AG04449 (cell line): ENCODE data around the gene KIAA1755.
"Not testable (repeated sequence)": the region's sequence is repeated elsewhere in the genome, so short reads cannot be mapped to it uniquely, and the experiment has no call there.

ENCODE experiments used
- CTCF ChIA-PET: fragments of 350-600 bp; formaldehyde crosslinking; extraction: SDS; loops from one replicate; lab custom pipeline; 2021; ENCODE audit warnings: antibody characterized with exemption; lab: Yijun Ruan, JAX
- POLR2A ChIA-PET: fragments of 400-600, 350-600 bp; formaldehyde crosslinking; extraction: SDS; loops from one replicate; lab custom pipeline; 2020; ENCODE audit warnings: antibody characterized with exemption, inconsistent platforms; lab: Yijun Ruan, JAX
- DNase-seq: peaks from one replicate; pipeline ENCODE4 v3.0.0-alpha.2; 2010; ENCODE audit warnings: low read depth, low spot score
- H3K4me3 ChIP-seq: 2 replicates; pipeline ENCODE4 v1.5.1; 2011; ENCODE audit warnings: low read depth, mild to moderate bottlenecking, control low read depth, low read length
- CTCF ChIP-seq: IDR thresholded peaks from one replicate; pipeline ENCODE4 v1.5.1; 2011; ENCODE audit warnings: mild to moderate bottlenecking, moderate library complexity, low read length, control low read depth, inconsistent platforms; ENCODE audit not compliant: insufficient read depth; ENCODE audit errors: missing control alignments

Gene KIAA1755

GRCh38 chr20:38291966-38292365 lies 31.4 kb upstream of the KIAA1755 start:
- CTCF ChIA-PET, result interaction anchor here (0.6 to 2.3 kb wide), 14 partner anchors 9 to 71 kb away, joined by 3 to 9 read pairs (median 4); no protein-coding TSS in a partner anchor

DNA sequence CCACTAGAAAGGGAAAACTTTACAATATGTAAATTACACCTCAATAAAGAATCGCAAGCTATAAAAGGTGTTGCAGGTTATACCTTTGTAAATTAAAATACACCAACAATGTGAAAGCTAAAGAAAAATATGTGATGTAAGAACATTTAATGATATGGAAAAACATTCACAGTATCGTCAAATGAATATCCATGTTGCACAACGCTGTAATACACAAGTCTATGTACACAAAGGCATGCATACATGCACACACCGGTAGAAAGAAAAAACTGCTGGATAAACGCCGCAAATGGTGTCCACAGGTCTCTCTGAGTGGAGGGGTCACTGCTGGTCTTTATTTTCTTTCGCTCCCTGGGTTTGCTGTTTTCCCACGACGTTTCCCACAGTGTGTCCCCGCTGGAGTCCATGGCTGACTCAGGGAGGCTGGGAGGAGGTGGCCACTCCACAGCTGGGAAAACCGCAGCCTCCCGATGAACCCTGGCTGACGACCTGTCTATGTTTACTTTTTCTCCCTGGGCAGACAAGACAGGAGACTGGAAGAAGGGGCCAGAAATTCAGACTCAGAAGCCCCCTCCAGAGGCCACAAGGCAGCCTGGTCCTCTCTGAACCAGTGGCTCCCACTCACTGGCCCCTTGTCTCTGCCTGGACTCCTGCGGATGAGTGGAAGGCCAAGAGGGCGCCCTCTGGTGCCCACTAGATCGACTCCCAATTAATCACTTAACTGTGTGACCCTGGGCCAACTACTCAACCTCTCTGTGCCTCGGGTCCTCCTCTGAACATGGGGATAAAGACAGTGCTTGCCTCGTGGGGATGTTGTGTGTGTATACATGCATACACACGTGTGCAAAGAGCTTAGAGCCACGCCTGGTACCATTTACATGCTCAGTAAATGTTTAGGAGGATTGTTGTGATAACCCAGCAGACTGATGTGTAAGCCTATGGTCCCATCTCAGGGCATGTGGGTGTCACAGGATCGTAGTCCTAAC lies 30.6 kb upstream of the KIAA1755 start:
- TF ChIP-seq CTCF, result peak; percentile 39
- H3K4me3 ChIP-seq, result no peak overlapping the region
- DNase-seq, result no peak
- POLR2A ChIA-PET, result interaction anchor here (0.6 kb wide), 1 partner anchor 15 kb away, joined by 3 read pairs; no protein-coding TSS in a partner anchor
- CTCF ChIA-PET, result interaction anchor here (0.6 to 2.3 kb wide), 20 partner anchors 8 to 118 kb away, joined by 3 to 9 read pairs (median 3); no protein-coding TSS in a partner anchor

More at GRCh38 chr20:38291966-38292365, 31.4 kb upstream of the KIAA1755 start:
- H3K4me3 ChIP-seq, result no peak overlapping the region
- POLR2A ChIA-PET, result interaction anchor here (0.6 kb wide), 1 partner anchor 16 kb away, joined by 3 read pairs; no protein-coding TSS in a partner anchor
- no peak for TF ChIP-seq CTCF
- no peak for DNase-seq

DNA sequence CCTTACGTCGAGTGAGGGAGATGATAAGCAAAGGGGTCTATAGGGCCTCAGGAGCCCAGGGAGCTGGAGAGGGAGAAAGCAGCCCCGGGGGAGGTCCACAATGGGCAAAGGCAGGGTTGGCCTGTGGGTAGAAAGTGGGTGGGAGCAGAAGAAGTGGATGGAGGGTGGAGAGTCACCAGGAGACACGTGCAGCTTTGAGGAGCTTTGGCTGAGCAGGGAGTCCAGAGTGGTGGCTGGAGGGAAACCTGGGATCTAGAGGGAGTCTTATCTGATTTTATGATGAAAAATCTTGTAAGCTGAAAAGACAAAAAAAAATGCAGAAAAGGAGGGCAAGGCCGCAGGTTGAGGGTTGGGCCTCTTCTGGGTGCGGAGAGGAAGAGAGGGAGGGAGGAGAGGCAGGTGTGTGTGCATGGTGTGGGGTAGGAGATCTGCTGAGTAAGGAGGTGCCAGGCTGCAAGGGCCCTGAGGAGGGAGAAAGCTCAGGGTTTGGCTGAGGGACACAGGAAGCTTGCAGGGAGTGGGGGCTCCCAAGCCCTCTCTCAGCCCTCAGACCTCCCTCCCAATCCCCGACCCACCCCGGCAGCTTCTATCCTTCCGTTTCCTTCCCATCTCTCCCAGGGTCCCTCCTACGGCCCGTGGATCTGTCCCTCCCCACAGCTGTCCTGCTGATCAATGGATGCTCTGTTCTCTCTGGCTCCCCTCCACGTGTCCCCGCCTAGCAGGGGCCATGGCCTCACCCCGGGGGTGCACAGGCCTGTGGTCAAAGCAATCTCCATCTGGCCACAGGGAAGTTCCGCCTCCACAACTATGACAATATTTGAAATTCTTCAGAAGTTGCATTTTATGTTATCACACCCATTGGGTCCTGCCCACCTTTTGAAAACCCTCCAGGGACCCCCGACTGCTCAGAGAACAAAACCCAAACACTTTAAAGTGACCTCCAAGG lies 26.3 kb upstream of the KIAA1755 start:
- CTCF ChIA-PET, result interaction anchor here (1.1 to 1.7 kb wide), 3 partner anchors 9 to 55 kb away, joined by 3 to 5 read pairs (median 4); no protein-coding TSS in a partner anchor
- no peak for DNase-seq
- POLR2A ChIA-PET, result interaction anchor here (0.5 kb wide), 1 partner anchor 294 kb away, joined by 3 read pairs; no protein-coding TSS in a partner anchor
- H3K4me3 ChIP-seq, result no peak overlapping the region
- no peak for TF ChIP-seq CTCF

DNA sequence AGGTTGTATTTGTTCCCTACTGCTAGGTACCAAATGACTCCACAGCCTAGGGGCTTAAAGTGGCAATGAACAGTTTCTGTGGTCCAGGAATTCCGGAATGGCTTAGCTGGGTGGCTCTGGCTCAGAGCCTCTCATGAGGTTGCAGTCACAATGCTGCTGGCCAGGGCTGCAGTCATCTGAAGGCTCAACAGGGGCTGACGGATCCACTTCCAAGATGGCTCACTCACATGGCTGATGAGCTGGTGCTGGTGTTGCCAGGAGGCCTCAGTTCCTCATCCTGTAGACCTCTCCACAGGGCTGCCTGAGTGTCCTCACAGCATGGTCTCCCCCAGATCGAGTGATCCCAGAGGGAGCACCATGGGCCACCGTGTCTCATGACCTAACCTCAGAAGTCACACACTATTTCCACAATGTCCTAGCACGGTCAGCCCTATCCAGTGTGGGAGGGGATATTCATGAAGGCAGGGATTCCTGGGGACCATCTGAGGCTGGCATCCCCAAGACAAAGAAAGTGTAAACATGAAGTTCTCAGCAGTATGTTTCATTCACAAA lies 24.4 kb upstream of the KIAA1755 start:
- ChIA-PET CTCF (no interaction called here), POLR2A (no interaction called here)
- H3K4me3 ChIP-seq, result no peak overlapping the region
- no peak for TF ChIP-seq CTCF
- DNase-seq, result no peak

GRCh38 chr20:38284066-38284650 lies 23.6 kb upstream of the KIAA1755 start:
- H3K4me3 ChIP-seq, POLR2A ChIA-PET, DNase-seq: not testable (repeated sequence)
- CTCF ChIA-PET, result interaction anchor here (1.3 kb wide), 1 partner anchor 53 kb away, joined by 3 read pairs; no protein-coding TSS in a partner anchor
